Skeletal muscle satellite cell (primary cell): Measurements from ENCODE around the gene FKBP8.

Source experiments
- H3K27me3 ChIP-seq: 2 replicates; pipeline ENCODE4 v1.7.0; 2013; ENCODE audit warnings: low read length; ENCODE audit not compliant: control insufficient read depth, insufficient read depth
- H3K36me3 ChIP-seq: 2 replicates; pipeline ENCODE4 v1.7.0; 2013; ENCODE audit warnings: mild to moderate bottlenecking, control low read depth, low read length; ENCODE audit not compliant: insufficient read depth
- H3K4me1 ChIP-seq: 2 replicates; pipeline ENCODE4 v1.7.0; 2013; ENCODE audit warnings: low read length; ENCODE audit not compliant: control insufficient read depth, insufficient read depth
- H3K4me2 ChIP-seq: 2 replicates; pipeline ENCODE4 v1.7.0; 2013; ENCODE audit warnings: mild to moderate bottlenecking, low read length
- H3K4me3 ChIP-seq: 2 replicates; pipeline ENCODE4 v1.7.0; 2013; ENCODE audit warnings: low read length
- H3K9ac ChIP-seq: 2 replicates; pipeline ENCODE4 v1.7.0; 2013; ENCODE audit warnings: mild to moderate bottlenecking, low read depth, low read length, moderate library complexity
- H3K9me3 ChIP-seq: replicated peaks from 2 replicates; pipeline ENCODE4 v1.7.0; 2013; ENCODE audit warnings: mild to moderate bottlenecking, control low read depth, low read length

The FKBP8 gene

GRCh38 chr19:18499055-18499775 lies 44.2 kb downstream of the FKBP8 start:
- Histone ChIP-seq H3K4me3 (no peak overlapping the region), H3K4me2 (no peak overlapping the region), H3K27me3 (no peaks in the 10 kb centered on the region), H3K36me3 (no peaks in the 10 kb centered on the region), H3K4me1 (peaks cover 50% of the 10 kb centered on the region), H3K9me3 (no peaks in the 10 kb centered on the region), H3K9ac (no peak overlapping the region)

- Histone ChIP-seq H3K9ac (no peak overlapping the region), H3K4me1 (peaks cover 42% of the 10 kb centered on the region), H3K4me2 (no peak overlapping the region), H3K9me3 (no peaks in the 10 kb centered on the region), H3K36me3 (no peaks in the 10 kb centered on the region), H3K27me3 (no peaks in the 10 kb centered on the region), H3K4me3 (no peak overlapping the region)
These were observed 46.5 kb downstream of the FKBP8 start for GRCh38 chr19:18496980-18497256.

- H3K4me3 ChIP-seq = no peak overlapping the region
- H3K4me1 ChIP-seq = peaks cover 42% of the 10 kb centered on the region
- H3K27me3 ChIP-seq = no peaks in the 10 kb centered on the region
- H3K9ac ChIP-seq = no peak overlapping the region
- no peaks in the 10 kb centered on the region for H3K36me3 ChIP-seq
- H3K9me3 ChIP-seq = no peaks in the 10 kb centered on the region
- H3K4me2 ChIP-seq = peak overlapping the region; percentile 33
These were observed 47.0 kb downstream of the FKBP8 start for GRCh38 chr19:18496167-18496979.

- H3K4me3 ChIP-seq = no peak overlapping the region
- H3K4me1 ChIP-seq = peaks cover 36% of the 10 kb centered on the region
- no peaks in the 10 kb centered on the region for H3K36me3 ChIP-seq
- H3K27me3 ChIP-seq = no peaks in the 10 kb centered on the region
- H3K9me3 ChIP-seq = no peaks in the 10 kb centered on the region
- no peak overlapping the region for H3K4me2 ChIP-seq
- H3K9ac ChIP-seq = no peak overlapping the region
These were observed 48.0 kb downstream of the FKBP8 start for GRCh38 chr19:18495204-18495911.

- Histone ChIP-seq H3K36me3 (no peaks in the 10 kb centered on the region), H3K4me3 (no peak overlapping the region), H3K4me2 (peak overlapping the region; percentile 42), H3K9me3 (no peaks in the 10 kb centered on the region), H3K9ac (no peak overlapping the region), H3K27me3 (no peaks in the 10 kb centered on the region), H3K4me1 (peaks cover 36% of the 10 kb centered on the region)
These were observed 49.1 kb downstream of the FKBP8 start for GRCh38 chr19:18494267-18494607.

- Histone ChIP-seq H3K4me2 (peak overlapping the region; percentile 42), H3K27me3 (no peaks in the 10 kb centered on the region), H3K4me3 (no peak overlapping the region), H3K4me1 (peaks cover 40% of the 10 kb centered on the region), H3K9me3 (no peaks in the 10 kb centered on the region), H3K9ac (no peak overlapping the region), H3K36me3 (no peaks in the 10 kb centered on the region)
These were observed 49.7 kb downstream of the FKBP8 start for GRCh38 chr19:18493440-18494266.

GRCh38 chr19:18491995-18492953 lies 51.1 kb downstream of the FKBP8 start:
- H3K9ac ChIP-seq = no peak overlapping the region
- H3K9me3 ChIP-seq = no peaks in the 10 kb centered on the region
- H3K27me3 ChIP-seq = no peaks in the 10 kb centered on the region
- H3K4me3 ChIP-seq = no peak overlapping the region
- no peak overlapping the region for H3K4me2 ChIP-seq
- H3K36me3 ChIP-seq = no peaks in the 10 kb centered on the region
- H3K4me1 ChIP-seq = peaks cover 52% of the 10 kb centered on the region

GRCh38 chr19:18490728-18491127 lies 52.6 kb downstream of the FKBP8 start:
- Histone ChIP-seq H3K4me1 (peaks cover 55% of the 10 kb centered on the region), H3K36me3 (no peaks in the 10 kb centered on the region), H3K27me3 (no peaks in the 10 kb centered on the region), H3K4me3 (no peak overlapping the region), H3K9me3 (no peaks in the 10 kb centered on the region), H3K9ac (no peak overlapping the region), H3K4me2 (no peak overlapping the region)

GRCh38 chr19:18489627-18490184 lies 53.7 kb downstream of the FKBP8 start:
- H3K9me3 ChIP-seq = no peaks in the 10 kb centered on the region
- H3K4me1 ChIP-seq = peaks cover 45% of the 10 kb centered on the region
- H3K9ac ChIP-seq = no peak overlapping the region
- H3K36me3 ChIP-seq = no peaks in the 10 kb centered on the region
- no peak overlapping the region for H3K4me2 ChIP-seq
- H3K4me3 ChIP-seq = no peak overlapping the region
- H3K27me3 ChIP-seq = no peaks in the 10 kb centered on the region

GRCh38 chr19:18488838-18489626 lies 54.3 kb downstream of the FKBP8 start:
- Histone ChIP-seq H3K9me3 (no peaks in the 10 kb centered on the region), H3K4me3 (no peak overlapping the region), H3K36me3 (no peaks in the 10 kb centered on the region), H3K9ac (no peak overlapping the region), H3K4me2 (no peak overlapping the region), H3K4me1 (peaks cover 40% of the 10 kb centered on the region), H3K27me3 (no peaks in the 10 kb centered on the region)
